Activated CD4-positive, alpha-beta T cell treated with anti-CD3 and anti-CD28 coated beads for 1 hour (primary cell): Measurements from ENCODE around the gene CHMP4A.
A peak's percentile ranks its signal among the peaks of the same experiment; 100 is the strongest.

Experiments used
- DNase-seq: peaks from one replicate; pipeline ENCODE4 v3.0.0-alpha.2; 2020

CHMP4A gene, protein sequence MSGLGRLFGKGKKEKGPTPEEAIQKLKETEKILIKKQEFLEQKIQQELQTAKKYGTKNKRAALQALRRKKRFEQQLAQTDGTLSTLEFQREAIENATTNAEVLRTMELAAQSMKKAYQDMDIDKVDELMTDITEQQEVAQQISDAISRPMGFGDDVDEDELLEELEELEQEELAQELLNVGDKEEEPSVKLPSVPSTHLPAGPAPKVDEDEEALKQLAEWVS

DNA sequence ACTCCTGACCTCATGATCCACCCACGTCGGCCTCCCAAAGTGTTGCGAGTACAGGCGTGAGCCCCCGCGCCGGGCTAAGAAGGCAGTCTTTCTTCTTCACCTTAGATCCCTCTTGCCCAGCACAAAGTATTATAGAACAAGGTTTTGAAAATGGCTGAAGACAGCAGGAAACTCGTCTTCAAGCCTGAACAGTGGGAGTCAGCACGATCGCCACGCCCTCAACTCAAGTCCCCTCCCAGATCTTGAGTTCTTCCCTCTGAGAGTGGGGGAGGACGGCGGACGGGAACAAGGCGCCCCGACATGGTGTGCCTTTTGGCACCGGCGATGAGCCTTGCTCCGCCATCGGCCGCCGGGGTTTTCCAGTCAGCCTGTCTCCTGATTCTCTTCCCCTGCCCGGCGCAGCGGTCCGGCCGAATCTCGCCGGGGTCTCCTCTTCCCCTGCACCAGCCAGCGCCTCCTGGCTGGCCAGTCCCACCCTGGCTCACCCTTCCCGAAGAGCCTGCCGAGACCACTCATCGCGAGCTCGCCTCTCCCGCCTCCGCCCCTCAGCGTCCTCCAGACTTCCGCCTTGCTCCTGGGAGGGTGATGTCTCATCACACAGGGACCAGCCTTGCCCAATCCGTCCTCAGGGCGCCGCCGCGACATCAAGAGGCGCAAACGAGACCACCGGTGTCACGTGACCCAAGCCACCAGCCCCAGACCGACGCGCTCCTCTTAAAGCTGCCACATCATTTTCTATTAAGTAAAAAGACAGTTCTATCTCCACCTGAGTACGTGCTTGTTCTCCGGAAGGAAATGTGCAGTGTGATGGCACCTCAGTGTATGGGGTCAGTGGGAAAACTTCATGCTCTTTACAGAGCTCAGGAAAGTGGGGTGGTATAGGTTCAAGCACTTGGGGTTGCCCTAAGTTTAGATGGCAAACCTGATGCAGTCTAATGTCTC lies at the start of gene CHMP4A:
Gene CHMP4A (minus strand): TSS at position 565 of the 942 bp plus-strand sequence. CDS start 49 bp downstream, at position 516.
- DNase-seq: peak; percentile 91

DNA sequence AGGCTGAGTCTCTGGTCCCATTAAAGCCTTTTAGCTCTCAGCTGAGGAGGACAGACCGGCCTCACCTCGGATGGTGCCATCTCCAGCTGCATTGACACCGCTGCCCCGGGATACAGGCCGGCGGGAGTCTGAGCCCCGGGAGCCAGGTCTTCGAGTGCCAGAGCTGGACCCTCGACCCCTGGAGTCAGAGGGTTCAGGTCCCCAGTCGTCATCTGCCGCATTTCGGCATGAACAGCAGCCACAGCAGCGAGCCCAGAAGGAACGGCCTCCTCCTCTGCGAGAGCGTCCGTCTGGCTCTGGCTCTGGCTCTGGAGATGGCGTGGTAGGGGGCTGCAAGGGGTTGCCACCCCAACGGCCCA lies 48.7 kb upstream of the CHMP4A start:
- DNase-seq: no peak

DNA sequence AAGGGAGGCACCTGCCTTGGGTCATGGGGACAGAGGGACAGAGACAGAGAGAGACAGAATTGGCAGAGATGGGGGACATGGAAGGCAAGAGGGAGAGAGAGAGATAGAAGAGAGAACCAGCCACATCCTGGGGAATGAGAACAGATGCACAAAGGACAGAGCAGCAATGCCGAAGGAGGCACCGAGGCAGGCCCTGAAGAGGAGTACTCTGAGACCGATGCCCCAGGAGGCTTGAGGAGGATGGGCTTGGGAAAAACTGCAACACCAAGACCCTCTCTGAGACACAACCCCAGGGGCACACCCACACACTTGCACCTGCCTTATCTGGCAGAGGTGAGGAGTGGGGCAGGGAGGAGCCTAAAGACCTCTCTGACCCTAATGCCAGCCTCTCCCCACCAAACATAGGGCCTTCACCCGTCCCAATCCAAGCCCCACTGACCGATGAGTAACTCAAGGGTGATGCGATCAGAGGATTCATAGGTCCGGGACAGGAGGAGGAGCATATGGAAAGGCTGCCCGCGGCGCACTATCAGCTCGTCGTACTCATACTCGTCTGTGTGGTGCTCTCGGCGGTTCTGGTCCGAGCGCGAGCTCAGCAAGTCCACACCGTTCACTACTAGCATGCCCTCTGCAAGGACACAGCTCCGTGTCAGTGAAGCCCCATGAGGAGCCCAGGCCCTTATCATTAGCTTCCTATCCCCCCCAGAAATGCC lies 48.1 kb upstream of the CHMP4A start:
- no peak for DNase-seq

DNA sequence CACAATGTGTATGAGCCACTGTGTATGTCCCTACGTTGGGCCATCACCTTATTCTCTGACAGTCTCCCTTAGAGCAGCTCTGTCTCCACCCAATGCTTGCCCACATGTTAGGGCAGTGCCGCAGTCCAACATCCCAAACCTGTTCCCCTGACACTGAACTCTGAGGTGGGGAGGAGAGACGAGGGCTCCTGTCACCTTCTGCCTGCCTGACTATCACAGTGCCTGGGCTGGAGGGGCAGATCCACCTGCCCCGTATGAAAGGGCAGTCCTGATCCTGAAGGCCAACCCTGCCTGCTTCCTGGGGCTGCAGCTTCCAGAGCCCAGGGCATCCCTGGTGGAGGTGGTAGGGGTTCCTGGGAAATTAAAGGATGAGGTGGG lies 47.5 kb upstream of the CHMP4A start:
- DNase-seq: no peak

DNA sequence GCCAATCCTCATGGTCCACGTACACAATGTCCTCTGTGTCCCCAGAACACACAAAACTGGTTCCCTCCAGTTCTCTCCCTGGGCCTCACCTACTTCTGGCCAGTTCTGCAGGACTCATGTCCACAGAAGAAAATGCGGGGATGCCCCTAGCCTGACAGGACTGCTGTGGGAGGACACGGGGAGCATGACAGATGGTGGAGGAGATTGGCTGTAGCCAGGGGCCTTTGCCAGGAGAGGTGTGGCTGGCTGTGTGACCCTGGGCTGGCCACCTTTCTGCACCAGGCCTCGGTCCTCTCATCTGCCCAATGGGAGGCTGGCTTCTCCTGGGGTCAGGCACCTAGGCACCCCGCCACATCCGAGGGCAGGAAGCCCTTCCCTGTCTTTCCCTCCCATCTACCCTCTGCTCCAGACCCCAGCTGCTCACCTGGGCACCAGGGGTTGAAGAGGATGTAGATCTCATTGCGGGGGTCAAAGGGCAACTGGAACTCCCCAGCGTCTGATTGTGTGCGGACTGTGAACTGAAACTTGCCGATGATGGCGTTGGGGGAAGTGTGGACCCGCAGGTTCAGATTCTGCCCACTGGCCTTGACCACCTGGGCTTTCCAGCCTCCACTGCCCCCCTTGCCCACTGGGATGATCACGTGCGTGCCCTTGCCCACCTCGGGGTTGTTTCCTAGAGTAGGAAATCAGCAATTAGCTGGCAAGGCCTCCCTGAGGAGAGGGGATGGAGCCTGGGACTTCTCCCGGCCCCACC lies 46.9 kb upstream of the CHMP4A start:
- no peak for DNase-seq

DNA sequence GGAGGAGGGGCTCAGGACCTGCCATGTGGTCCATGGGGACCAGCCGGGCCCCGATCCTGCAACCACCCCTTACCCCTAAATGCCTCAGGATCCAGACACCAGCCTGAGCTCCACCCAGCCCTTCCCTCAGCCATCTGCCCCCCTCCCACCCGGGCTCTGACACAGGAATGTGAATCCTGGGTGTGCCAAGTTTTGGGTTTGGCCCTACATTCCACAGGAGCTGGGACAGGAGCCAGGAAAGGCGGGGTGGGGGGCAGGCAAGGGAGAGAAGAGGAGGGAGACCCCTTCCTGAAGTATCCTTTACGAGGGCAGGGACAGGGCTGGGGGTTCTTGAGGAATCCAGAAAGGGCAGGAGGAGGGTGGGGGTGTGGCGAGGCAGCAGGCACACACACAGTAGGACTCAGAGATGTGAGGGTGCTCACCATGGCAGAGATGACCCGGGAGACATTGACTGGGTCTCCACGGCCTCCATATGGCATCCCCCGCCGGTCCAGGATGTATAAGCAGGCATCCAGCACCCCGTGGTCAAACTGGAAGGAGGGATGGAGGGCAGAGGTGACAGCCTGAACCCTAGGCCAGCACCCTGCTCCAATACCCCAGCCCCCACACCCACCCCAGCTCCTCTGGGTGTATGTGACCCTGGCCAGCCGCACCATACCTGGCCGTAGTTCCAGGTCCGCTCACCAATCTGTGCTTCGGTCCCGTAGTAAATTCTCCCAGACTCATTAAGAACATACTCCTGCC lies 46.2 kb upstream of the CHMP4A start:
- DNase-seq: no peak

DNA sequence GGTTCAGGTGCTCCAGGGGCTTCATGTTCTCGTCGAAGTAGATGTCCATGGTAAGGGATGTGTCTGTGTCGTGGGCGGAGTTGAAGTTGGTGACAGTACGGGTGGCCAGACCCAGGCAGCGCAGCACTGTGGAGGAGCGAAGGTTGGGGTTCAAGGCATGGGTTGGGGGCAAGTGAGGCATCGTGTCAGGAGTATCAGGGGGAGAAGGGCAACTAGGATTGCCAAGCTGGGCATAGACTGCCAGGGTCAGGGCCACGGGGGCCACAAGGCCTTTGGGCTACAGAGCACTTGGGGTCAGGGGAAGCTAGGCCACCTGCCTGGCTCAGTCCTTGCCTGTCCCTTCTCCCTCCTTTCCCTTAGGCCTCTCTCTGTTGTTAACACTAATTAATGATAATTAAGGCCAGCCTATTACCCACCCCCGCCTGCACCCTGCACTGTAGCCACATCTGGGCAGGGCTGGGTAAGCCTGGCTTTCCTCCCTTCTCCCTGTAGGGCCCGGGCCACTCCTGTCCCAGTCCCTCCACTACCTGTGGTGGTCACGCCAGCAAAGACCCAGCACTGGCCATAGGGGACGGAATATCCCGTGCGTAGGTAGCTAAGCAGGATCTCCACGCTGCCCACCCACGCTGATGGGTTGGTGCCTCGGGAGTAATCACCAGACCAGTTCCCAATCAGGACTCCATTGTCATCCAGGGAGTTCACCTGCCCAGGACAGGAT lies 45.4 kb upstream of the CHMP4A start:
- DNase-seq: no peak

DNA sequence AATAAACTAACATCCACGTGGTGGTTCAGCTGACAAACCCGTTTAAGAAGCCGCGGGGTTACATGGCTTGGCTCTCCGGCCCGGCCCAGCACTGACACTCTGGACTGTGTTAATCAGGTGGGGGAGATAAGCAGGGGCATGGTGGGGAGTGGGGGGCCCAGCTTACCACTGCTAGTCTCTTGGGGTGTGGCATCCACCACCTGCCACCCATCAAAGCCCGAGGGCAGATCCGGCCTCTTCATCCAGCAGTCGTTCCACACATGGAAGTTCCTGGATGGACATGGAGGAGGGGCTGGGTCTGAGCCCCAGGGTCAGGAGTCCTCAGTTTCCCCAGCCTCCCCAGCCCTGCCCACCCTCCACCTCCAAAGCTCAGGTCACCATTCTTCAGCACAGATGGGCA lies 44.8 kb upstream of the CHMP4A start:
- DNase-seq: no peak

DNA sequence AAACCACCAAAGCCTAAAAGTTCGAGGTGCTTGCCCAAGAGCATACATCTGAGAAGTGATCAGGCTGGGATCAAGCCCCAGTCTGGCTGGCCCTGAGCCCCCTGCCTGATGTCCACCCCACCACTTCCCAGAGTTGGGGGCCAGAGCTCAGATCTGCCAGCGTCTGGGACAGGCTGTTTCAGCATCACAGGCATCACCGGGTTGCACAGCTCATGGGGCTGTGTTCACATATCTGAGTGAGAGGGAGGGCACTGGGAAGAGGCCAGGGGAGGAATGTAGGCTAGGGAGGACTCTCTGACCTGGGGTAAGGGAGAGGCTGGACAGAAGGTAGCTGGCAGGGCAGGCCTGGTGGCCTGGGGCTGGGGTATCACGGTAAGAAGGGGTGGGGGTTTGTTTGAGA lies 43.7 kb upstream of the CHMP4A start:
- DNase-seq: no peak

DNA sequence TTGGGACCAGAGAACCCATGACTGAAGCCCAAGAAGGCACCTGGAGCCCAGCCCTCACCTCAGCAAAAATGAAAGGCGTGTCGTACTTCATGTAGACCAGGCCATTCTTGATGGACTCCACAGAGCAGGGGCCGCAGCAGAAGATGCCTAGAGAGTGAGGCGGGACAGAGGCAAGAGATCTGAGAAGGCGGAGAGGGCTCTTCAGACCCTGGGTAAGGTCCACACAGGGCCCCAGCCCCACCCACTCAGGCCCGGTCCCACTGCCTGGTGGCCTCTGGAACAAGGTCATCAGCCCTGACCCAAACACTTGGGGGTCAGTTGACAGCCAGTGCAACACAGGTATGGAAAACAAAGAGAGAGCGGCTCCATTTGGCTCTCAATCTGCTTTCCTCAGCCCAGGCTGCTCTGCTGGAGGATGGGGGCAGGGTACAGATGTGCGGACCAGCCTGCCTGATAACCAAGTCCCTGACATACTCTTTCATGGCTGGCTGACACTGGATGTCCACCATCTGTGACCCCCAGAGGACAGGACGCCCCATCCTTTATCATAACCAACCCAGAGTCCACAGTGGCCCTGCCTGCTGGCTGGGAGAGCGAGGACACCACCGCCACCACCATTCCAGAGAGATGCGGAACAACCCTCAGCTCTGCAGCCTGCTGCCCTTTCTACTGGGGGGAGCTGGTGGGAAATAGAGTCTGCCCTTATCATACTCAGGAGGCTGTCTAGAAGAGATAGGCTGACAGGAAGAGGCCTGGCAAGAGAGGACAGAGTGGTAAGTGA lies 42.8 kb upstream of the CHMP4A start:
- DNase-seq: no peak

DNA sequence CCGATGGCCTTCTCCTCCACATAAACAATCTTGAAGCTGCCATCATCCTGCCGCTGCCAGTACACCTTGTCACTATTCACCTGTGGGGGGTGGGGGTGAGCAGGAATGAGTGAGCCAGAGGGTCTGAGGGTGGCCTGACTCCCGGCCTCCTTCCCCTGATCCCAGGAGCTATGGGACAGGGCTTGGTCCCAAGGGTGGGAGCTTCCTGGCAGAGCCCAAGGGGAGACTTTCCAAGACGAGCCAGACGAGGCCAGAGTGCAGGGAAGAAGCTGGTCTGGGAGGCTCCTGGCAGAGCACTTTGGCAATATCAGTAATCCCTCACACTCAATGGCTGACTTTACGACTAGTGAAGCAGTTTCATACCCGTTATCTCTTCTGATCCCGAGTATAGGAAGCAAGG lies 42.1 kb upstream of the CHMP4A start:
- no peak for DNase-seq

DNA sequence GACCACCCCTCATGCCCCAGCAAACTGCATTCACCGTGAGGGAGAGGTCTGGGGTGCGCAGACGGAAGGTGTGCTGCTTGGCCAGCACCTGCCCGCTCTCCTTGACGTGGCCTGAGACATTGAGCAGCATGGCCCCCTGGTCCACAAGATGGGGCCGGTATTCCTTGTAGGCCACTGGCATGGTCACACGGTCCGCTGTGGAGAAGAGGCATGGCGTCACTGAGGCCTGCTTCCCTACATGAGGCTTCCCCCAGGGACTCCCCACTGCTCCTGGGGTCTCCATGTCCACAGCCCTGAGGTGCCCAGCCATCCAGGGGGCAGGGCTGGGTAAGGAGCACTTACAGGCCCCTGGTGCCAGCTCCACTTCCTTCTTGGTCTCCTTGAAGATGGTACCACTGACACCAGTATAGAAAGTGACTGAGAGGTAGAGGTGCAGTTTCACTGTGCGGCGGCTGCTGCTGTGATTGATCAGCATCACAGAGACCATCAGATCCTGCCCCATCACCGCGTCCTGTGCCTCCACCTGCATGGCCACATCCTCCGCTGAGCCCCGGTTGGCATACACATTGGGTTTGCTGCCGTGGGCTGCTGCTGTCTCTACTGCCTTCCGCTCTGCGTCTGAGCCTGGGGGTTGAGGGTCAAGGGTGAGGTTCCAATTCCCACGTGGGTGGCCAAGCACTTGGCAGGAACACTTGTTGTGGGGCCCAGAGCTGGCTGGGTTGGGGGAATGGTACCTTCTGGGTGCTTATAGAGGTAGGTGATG lies 41.5 kb upstream of the CHMP4A start:
- DNase-seq: no peak

DNA sequence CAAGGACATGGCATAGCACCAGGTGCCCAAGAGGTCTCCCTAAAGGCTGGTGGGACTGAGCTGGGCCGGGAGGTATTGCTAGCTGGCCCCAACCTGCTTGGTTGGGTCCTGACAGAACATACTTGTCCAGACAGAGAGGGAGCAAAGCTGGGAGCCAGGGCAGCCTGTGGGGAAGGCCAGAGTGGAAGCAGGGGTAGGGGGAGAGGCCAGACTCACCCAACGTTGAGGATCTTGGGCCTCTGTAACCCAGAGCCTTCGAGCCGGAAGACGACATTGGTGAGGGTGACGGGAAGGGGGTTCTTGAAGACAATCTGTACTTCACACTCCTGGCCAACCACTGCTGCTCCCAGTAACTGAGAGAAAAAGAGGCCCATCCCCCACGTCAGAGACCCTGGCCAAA lies 40.6 kb upstream of the CHMP4A start:
- DNase-seq: no peak

DNA sequence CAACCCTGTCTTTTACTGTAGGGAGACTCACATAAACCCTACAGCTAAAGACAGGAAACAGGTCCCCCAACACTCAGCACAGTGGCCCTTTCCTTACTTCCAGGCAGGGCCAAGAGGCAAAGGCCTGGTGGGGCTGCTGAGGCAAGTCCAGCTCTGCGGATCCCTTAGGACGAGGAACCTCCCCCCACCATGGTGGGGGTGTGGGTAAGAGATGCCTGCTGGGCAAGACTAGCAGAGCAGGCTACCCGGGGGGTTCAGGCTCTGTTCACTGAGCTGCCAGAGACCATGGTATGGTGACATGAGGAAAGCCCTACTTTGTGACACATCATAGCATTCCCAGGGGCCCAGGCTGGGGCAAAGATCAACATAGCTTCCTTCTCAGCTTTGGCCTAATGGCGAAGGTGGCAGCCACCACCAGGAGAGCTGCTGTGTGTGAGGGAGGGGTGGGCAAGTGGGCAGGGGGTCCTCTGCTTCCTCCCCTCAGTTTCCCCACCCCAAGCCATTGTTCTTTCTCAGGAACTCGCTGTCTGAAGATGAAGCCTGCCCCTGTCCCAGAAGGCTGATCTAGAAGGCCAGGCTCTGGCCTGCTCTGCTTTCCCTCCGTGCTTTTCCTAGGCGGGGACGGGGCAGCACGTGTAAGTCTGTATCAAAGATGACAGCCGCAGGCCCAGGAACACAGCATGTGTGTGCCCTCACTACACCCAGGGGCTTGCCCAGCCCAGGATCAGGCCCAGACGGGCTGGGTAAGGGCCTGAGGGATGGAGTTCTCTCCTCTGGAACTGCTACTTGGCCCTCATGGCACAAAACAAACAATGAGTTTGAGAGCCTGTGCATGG lies 39.2 kb upstream of the CHMP4A start:
- no peak for DNase-seq

DNA sequence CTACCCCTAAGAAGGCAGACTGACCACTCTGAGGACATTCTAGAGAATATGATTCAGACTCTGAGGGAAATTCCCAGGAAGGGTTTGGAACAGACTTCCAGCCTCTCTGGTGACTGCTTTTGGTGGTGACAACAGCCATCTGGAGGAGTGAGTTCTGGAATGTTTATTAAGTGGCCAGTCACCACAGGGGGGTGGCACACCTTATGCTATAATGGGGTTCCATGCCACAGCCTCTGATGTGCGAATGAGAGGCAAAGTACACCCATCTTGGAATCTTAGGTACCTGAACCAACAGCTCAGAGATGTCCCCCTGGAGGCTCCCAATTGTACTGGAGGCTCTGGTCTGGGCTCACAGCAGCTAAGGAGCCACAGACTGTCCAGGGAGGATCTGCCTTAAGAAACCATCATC lies 38.6 kb upstream of the CHMP4A start:
- DNase-seq: no peak

DNA sequence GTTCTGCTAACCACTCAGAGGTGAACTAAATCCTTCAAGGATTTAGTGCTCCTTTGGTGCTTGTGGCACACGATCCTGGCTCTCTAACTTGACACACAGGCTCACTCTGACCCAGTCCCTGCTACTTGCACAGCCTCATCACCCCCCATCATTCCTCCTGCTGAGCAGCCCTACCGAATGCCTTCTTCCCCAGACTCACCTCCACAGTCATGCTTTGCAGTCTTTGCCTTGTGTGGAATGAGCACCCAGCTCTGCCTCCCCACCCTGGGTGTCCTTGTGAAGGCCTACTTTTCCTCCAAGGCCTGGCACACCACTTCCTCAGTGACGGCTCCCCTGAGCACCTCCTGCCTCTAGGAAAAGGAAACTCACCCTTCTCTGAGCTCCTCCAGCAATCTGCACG lies 37.1 kb upstream of the CHMP4A start:
- no peak for DNase-seq

DNA sequence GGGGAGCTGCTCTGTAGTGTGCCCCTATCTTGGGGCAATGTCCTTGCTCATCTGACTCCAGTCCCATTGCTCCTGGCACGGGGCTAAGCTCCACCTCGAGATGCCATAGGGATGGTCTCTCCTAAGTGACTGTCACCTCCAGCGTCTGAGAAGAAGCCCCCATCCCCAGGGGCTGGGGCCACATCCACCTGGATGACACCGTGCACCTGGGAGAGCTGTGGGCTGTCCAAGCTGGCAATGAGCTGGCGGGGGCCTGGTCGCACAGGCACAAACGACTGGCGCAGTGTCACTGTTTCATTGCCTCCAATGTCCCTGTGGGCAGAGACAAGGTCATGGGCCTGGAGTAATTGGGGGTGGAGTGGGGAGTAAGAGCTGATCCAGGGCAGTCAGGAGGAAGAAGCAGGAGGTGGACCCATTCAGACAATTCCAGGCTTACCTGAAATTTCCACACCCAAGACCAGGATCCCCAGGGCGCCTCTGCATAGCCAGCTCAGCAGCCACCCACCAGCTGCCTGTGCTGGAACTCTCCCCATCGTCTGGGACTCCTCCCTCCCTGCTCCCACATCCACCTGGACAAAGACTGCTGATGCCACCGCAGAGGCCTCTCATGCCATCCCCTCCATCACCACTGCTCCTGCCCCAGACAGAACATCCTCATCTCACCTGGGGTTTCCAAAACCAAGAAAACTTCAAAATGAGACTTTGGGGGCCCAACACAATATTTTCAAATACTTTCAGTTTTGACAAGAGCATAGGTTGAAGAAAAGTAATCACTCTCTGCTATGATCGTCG lies 36.1 kb upstream of the CHMP4A start:
- DNase-seq: no peak

DNA sequence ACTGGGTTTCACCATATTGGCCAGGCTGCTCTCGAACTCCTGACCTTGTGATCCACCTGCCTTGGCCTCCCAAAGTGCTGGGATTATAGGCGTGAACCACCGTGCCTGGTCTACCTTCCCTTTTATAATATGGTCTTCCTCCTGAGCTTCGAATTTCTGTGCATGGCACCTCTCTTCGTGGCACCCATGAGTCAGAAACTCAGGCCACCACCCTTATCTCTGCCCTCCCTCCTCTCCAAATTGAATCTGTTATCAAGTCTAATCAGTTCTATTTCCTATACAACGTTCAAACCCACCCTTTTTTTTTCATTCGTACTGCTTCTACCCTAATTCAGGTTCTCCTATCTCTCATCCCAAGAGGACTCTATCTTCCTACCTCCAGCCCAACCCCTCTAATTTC lies 34.1 kb upstream of the CHMP4A start:
- no peak for DNase-seq
